ENCODE results near the gene SAP30BP. TPM values are rescaled to one million over a fixed set of nuclear protein-coding genes. Genes with fewer than 3 reads are reported as not detected.
"Not testable (repeated sequence)": the region's sequence is repeated elsewhere in the genome, so short reads cannot be mapped to it uniquely, and the experiment has no call there.

Gene SAP30BP
- polyA plus RNA-seq, 3 donors, result 93.0 to 105 (median 93.7) TPM

GRCh38 chr17:75633486-75634375, 33.4 kb upstream of the SAP30BP start:
- peak; percentile 89 to 97 (median 90) for DNase-seq (ENCODE audit: low read depth in 3 of 3, low spot score in 2 of 3)

GRCh38 chr17:75634376-75634740, 32.8 kb upstream of the SAP30BP start:
- no peak for DNase-seq (ENCODE audit: low read depth in 3 of 3, low spot score in 2 of 3)

DNA sequence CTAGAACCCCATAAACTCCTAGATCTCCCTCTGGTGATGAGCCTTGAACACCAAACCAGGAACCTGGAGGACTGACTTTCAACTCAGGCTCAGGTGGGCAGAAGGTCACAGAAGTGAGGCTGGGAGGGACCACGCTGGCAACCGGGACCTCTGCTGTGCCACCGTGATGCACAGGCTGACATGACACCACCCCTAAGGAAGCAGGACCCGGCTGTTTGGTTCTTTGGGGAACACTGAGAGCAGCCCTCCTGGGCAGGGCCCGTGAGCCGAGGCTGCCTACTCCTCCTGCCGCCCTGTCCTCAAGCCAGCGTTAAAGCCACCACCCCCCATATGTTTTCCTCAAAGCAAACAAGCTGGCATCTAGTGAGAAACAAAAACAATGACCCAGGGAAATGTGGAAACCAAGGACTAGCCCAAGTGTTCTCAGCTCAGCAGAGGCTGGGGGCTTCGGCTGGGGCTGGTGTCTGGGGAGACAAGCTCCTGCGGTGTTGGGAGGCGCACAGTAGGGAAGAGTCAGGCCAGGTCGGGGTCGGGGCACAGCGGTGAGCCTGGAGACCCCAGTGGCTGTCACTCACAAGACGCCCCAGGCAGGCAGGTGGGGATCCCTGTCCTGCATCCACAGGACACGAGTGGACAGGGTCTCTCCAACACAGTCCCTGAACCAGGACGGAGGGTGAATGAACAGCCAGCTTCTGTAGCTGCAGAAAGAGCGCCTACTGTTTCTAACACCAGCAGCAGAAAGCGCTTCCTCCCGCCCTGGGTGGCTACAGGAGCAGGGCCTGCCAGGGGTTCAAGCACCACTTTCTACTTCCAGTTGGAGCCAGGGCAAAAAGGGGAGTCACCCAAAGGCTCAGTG, 32.2 kb upstream of the SAP30BP start:
- no peak for DNase-seq (ENCODE audit: low read depth in 3 of 3, low spot score in 2 of 3)

- no peak for DNase-seq (ENCODE audit: low read depth in 3 of 3, low spot score in 2 of 3)
Observed at GRCh38 chr17:75635610-75636202, 31.4 kb upstream of the SAP30BP start.

GRCh38 chr17:75636381-75637142, 30.6 kb upstream of the SAP30BP start:
- no peak for DNase-seq (ENCODE audit: low read depth in 3 of 3, low spot score in 2 of 3)

DNA sequence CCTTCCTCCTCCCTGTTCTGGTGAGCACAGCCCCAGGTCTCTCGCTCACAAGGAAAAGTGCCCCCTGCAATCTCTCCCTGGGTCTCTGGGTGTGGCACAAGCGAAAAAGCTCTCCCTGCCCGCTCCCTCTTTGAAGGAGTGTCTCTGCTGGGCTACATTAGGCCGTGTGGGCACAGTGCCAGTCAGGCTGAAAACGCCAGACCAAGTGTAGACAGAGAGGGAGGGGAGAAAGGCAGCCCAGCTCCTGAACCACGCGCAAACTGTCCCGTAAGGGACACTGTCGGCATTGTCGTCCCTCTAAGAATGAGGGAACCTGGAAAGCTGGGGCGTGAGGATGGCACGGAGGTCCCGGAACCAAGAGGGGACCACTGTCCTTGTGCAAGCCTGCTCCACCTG, 30.0 kb upstream of the SAP30BP start:
- no peak for DNase-seq (ENCODE audit: low read depth in 3 of 3, low spot score in 2 of 3)

DNA sequence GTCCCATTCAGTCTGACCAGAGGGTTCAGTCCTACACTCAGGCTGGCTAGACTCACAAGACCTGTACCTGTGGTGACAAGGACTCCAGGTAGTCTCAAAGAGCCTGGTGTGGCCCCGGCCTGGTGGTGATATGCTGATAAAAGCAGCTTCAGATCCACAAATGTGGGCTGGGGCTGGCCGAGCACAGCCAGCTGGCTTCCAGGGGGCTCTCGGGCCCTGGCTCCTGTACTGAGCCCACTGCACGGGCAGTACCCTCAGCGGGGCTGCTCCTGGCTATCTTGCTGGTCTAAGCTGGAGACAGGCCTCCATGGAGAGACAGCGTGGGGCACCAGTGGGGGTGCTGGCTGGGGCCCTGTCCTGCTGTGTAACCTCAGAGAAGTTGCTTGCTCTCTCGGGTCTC, 29.6 kb upstream of the SAP30BP start:
- no peak for DNase-seq (ENCODE audit: low read depth in 3 of 3, low spot score in 2 of 3)

GRCh38 chr17:75638039-75638438, 29.1 kb upstream of the SAP30BP start:
- not testable (repeated sequence) for DNase-seq (ENCODE audit: low read depth in 3 of 3, low spot score in 2 of 3)

DNA sequence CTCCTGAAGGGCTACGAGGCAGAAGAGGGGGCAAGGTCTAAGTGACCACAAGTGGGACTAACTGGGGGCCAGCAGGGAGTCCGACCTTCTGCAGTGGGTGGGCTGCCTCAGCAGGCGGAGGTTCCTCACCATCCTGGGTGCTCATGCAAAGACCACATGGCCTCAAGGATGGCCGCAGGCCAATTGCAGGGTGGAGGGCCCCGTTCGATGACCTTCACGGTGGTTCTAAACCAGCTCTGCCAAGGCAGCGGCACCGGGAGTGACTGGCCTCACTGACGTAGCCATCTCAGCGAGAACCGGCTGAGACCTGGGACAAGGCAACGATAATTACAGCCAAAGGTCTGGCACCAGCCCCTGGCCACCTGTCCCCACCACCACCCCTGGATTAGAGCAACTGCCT, 28.2 kb upstream of the SAP30BP start:
- DNase-seq (ENCODE audit: low read depth in 3 of 3, low spot score in 2 of 3), result no peak

- DNase-seq (ENCODE audit: low read depth in 3 of 3, low spot score in 2 of 3), result no peak
Observed at GRCh38 chr17:75639327-75639726, 27.8 kb upstream of the SAP30BP start.

DNA sequence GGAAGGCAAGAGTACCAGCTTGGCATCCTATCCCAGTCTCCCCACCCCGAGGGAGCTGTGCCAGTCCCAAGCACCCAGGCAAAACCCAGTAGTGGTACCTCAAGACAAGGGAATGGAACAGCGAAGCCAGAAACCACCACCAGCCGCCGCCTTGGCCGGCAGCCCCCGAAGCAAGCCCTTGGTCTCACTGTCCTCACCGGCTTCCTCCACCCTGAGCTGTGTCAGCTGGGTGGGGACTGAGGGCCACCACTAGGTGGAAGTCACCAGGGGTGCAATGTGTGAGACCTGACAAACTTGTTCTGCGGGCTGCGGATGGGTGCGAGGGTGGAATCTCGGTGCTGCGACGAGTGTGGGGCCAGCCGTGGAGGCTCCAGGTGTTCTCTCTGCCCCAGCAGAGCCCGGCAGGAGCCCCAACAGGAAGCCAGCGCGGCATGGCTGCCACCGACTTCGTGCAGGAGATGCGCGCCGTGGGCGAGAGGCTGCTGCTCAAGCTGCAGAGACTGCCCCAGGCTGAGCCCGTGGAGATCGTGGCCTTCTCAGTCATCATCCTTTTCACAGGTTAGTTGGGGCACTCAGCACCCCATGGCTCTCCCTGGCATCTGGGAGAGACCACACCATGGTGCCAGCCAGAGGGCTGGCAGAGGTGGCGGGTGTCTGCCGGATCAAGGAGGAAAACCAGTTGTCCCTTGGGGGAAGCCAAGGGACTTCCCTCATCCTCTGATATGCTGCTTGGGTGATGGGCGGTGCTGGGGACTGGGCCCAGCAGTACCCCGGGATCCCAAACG, 27.2 kb upstream of the SAP30BP start:
- DNase-seq (ENCODE audit: low read depth in 3 of 3, low spot score in 2 of 3), result no peak

GRCh38 chr17:75640556-75641119, 26.5 kb upstream of the SAP30BP start:
- no peak for DNase-seq (ENCODE audit: low read depth in 3 of 3, low spot score in 2 of 3)

GRCh38 chr17:75641343-75641742, 25.8 kb upstream of the SAP30BP start:
- no peak for DNase-seq (ENCODE audit: low read depth in 3 of 3, low spot score in 2 of 3)

- DNase-seq (ENCODE audit: low read depth in 3 of 3, low spot score in 2 of 3), result no peak
Observed at GRCh38 chr17:75642182-75642783, 24.9 kb upstream of the SAP30BP start.

GRCh38 chr17:75642784-75643642, 24.1 kb upstream of the SAP30BP start:
- DNase-seq (ENCODE audit: low read depth in 3 of 3, low spot score in 2 of 3), result no peak

- no peak for DNase-seq (ENCODE audit: low read depth in 3 of 3, low spot score in 2 of 3)
Observed at GRCh38 chr17:75643643-75644017, 23.5 kb upstream of the SAP30BP start.

- DNase-seq (ENCODE audit: low read depth in 3 of 3, low spot score in 2 of 3), result no peak
Observed at GRCh38 chr17:75645501-75645888, 21.6 kb upstream of the SAP30BP start.
